Left lung (tissue), 10 donors: Measurements from ENCODE around the gene FBXL17. TPM values are rescaled to one million over a fixed set of nuclear protein-coding genes. Genes with fewer than 3 reads are reported as not detected.

Experiments
- ATAC-seq: fragments of 200-7000 bp; cut with Tn5 transposase; one replicate; pipeline ENCODE4 v1.9.1; 2020; ENCODE audit warnings: moderate library complexity
- DNase-seq, 4 donors: peaks; one replicate each; pipeline ENCODE4 v3.0.0-alpha.2; 2013 to 2020
- H3K27ac ChIP-seq, 2 donors: fragments of 200-600 bp; sonication (generic) in 1 of 2; one replicate each; pipeline versions ENCODE4 v1.5.0 to v1.8.0; 2020 to 2021
- H3K27me3 ChIP-seq, 2 donors: fragments of 200-600 bp; sonication (generic) in 1 of 2; one replicate each; pipeline versions ENCODE4 v1.5.0 to v1.8.0; 2020 to 2021
- H3K36me3 ChIP-seq, 2 donors: fragments of 200-600 bp; sonication (generic) in 1 of 2; one replicate each; pipeline versions ENCODE4 v1.5.0 to v1.8.0; 2020 to 2021
- H3K4me1 ChIP-seq, 2 donors: fragments of 200-600 bp; one replicate each; pipeline ENCODE4 v1.8.0; 2021
- H3K4me3 ChIP-seq, 2 donors: fragments of 200-600 bp; sonication (generic) in 1 of 2; one replicate each; pipeline versions ENCODE4 v1.5.0 to v1.8.0; 2020 to 2021; ENCODE audit warnings: mild to moderate bottlenecking in 1 of 2
- H3K9me3 ChIP-seq, 2 donors: fragments of 200-600 bp; sonication (generic) in 1 of 2; one replicate each; pipeline versions ENCODE4 v1.5.0 to v1.8.0; 2020 to 2021
- CTCF ChIP-seq, 2 donors: fragments of 200-600 bp; sonication (generic) in 1 of 2; IDR thresholded peaks; one replicate each; pipeline versions ENCODE4 v1.5.0 to v1.8.0; 2021; ENCODE audit warnings: antibody characterized with exemption in 2 of 2
- intact Hi-C, 2 donors: fragments of 100-400 bp; cut with DNase I; formaldehyde crosslinking; loops; one replicate each; pipeline versions ENCODE4 v1.11.2 to v1.14.2; 2022
- polyA plus RNA-seq, 6 donors: library from polyadenylated mRNA; unstranded; fragments of 120-200 nt; gene quantifications; one replicate each; pipeline ENCODE4 v1.2.1, GENCODE V29; 2013; ENCODE audit not compliant: insufficient read length in 6 of 6
- total RNA-seq, 2 donors: library from RNA; stranded (reverse); fragmentation: NEBNext Ultra II Directional; extraction: Animal tissue kit (Norgen Biotek cat#: 25700); gene quantifications; one replicate each; pipeline ENCODE4 v1.2.1, GENCODE V29; 2021
- donor health status: DM: no; HTN: yes; CAD: no.
- donor health status: DM: no; HTN: no; CAD: no.

FBXL17 gene
- total and polyA plus RNA-seq, 8 donors: 11.8 to 23.8 (median 19.8) TPM

GRCh38 chr5:107871023-107871422 lies 510.9 kb downstream of the FBXL17 start:
- H3K9me3 ChIP-seq: no peaks in the 10 kb centered on the region
- no peaks in the 10 kb centered on the region for H3K36me3 ChIP-seq
- no peaks in the 10 kb centered on the region for H3K27me3 ChIP-seq
- no peak overlapping the region for H3K27ac ChIP-seq
- ATAC-seq (no peak), DNase-seq (no peak)
- TF ChIP-seq CTCF (IDR thresholded peaks at IDR 0.05): no peak
- intact Hi-C loops: no loop called here
- H3K4me1 ChIP-seq: no peaks in the 10 kb centered on the region
- H3K4me3 ChIP-seq: no peak overlapping the region

GRCh38 chr5:107869438-107870115 lies 512.3 kb downstream of the FBXL17 start:
- TF ChIP-seq CTCF (IDR thresholded peaks at IDR 0.05): no peak
- no peaks in the 10 kb centered on the region for H3K4me1 ChIP-seq
- ATAC-seq: peak; percentile 36
- DNase-seq: no peak
- no peak overlapping the region for H3K27ac ChIP-seq
- H3K27me3 ChIP-seq: no peaks in the 10 kb centered on the region
- H3K4me3 ChIP-seq: no peak overlapping the region
- intact Hi-C loops: no loop called here
- no peaks in the 10 kb centered on the region for H3K9me3 ChIP-seq
- H3K36me3 ChIP-seq: no peaks in the 10 kb centered on the region

- Histone ChIP-seq H3K27me3 (no peaks in the 10 kb centered on the region), H3K36me3 (no peaks in the 10 kb centered on the region), H3K4me1 (no peaks in the 10 kb centered on the region), H3K9me3 (no peaks in the 10 kb centered on the region), H3K27ac (no peak overlapping the region), H3K4me3 (no peak overlapping the region)
- ATAC-seq: no peak
- no peak for DNase-seq
- intact Hi-C loops: no loop called here
- TF ChIP-seq CTCF (IDR thresholded peaks at IDR 0.05): no peak
These were observed 513.1 kb downstream of the FBXL17 start for GRCh38 chr5:107868650-107869409.

- intact Hi-C loops: no loop called here
- ATAC-seq: no peak
These were observed 514.6 kb downstream of the FBXL17 start for GRCh38 chr5:107867266-107867665.

More at GRCh38 chr5:107867266-107867665, 514.6 kb downstream of the FBXL17 start:
- no peak for TF ChIP-seq CTCF (IDR thresholded peaks at IDR 0.05)
- H3K27me3 ChIP-seq: no peaks in the 10 kb centered on the region
- no peak for DNase-seq
- H3K9me3 ChIP-seq: no peaks in the 10 kb centered on the region
- H3K27ac ChIP-seq: no peak overlapping the region
- H3K4me1 ChIP-seq: no peaks in the 10 kb centered on the region
- H3K4me3 ChIP-seq: no peak overlapping the region
- H3K36me3 ChIP-seq: no peaks in the 10 kb centered on the region
